Tibial nerve (tissue), 4 donors: ENCODE measurements around the gene SMAD9.

Experiments
- CTCF ChIP-seq, 5 experiments: fragments of 200-600 bp in 3 of 5; fragments of 450-650 bp in 2 of 5; sonication (generic) in 3 of 5; IDR thresholded peaks; one replicate each; pipeline ENCODE4 v1.5.1; 2016 to 2019; ENCODE audit warnings: antibody characterized with exemption in 5 of 5, mild to moderate bottlenecking in 3 of 5, moderate library complexity in 2 of 5
- EP300 ChIP-seq, 2 donors: sonication (generic); formaldehyde crosslinking; IDR thresholded peaks; one replicate each; pipeline ENCODE4 v1.6.1; 2017; ENCODE audit warnings: antibody characterized with exemption in 2 of 2, mild to moderate bottlenecking in 1 of 2
- POLR2A ChIP-seq, 2 donors: fragments of 450-650 bp; IDR thresholded peaks; one replicate each; pipeline ENCODE4 v1.6.1; 2017; ENCODE audit warnings: antibody characterized with exemption in 2 of 2, mild to moderate bottlenecking in 2 of 2, moderate library complexity in 2 of 2

- TF ChIP-seq CTCF (IDR thresholded peaks at IDR 0.05) (no peak), EP300 (IDR thresholded peaks at IDR 0.05) (no peak), POLR2A (IDR thresholded peaks at IDR 0.05) (no peak)
Observed at GRCh38 chr13:36907266-36907665, 12.8 kb downstream of the SMAD9 start.
